Skin epidermis (tissue), 12 donors: ENCODE measurements around the gene ARHGAP8.
"Not testable (repeated sequence)": the region's sequence is repeated elsewhere in the genome, so short reads cannot be mapped to it uniquely, and the experiment has no call there.

ENCODE experiments used
- H3K27ac ChIP-seq, 21 experiments: fragments of 200-600 bp; sonication (generic) in 11 of 21; one replicate each; pipeline ENCODE4 v1.5.0; 2020; ENCODE audit warnings: mild to moderate bottlenecking in 3 of 21, inconsistent platforms in 2 of 21, moderate library complexity in 2 of 21
- H3K4me3 ChIP-seq, 7 experiments: fragments of 200-600 bp; sonication (generic) in 2 of 7; one replicate each; pipeline ENCODE4 v1.5.0; 2020; ENCODE audit warnings: inconsistent platforms in 2 of 7, mild to moderate bottlenecking in 2 of 7, moderate library complexity in 1 of 7

The ARHGAP8 gene

GRCh38 chr22:44793506-44794172, 41.3 kb downstream of the ARHGAP8 start:
- Histone ChIP-seq H3K4me3 (no peak overlapping the region), H3K27ac (no peak overlapping the region)

- Histone ChIP-seq H3K4me3 (no peak overlapping the region), H3K27ac (no peak overlapping the region)
Observed at GRCh38 chr22:44795701-44796630, 43.6 kb downstream of the ARHGAP8 start.

GRCh38 chr22:44797181-44797725, 44.9 kb downstream of the ARHGAP8 start:
- H3K27ac ChIP-seq = no peak overlapping the region
- no peak overlapping the region for H3K4me3 ChIP-seq

- H3K4me3 ChIP-seq = no peak overlapping the region
- H3K27ac ChIP-seq = no peak overlapping the region
Observed at GRCh38 chr22:44799077-44799945, 46.9 kb downstream of the ARHGAP8 start.

- H3K27ac ChIP-seq, H3K4me3 ChIP-seq: not testable (repeated sequence)
Observed at GRCh38 chr22:44799946-44800634, 47.7 kb downstream of the ARHGAP8 start.

GRCh38 chr22:44801476-44801875, 49.1 kb downstream of the ARHGAP8 start:
- Histone ChIP-seq H3K4me3 (no peak overlapping the region), H3K27ac (no peak overlapping the region)

- H3K27ac ChIP-seq = no peak overlapping the region
Observed at GRCh38 chr22:44802071-44802700, 49.8 kb downstream of the ARHGAP8 start.

GRCh38 chr22:44802956-44803355, 50.6 kb downstream of the ARHGAP8 start:
- H3K4me3 ChIP-seq = no peak overlapping the region

More at GRCh38 chr22:44802071-44802700, 49.8 kb downstream of the ARHGAP8 start:
- no peak overlapping the region for H3K4me3 ChIP-seq

GRCh38 chr22:44804327-44804726, 52.0 kb downstream of the ARHGAP8 start:
- H3K27ac ChIP-seq = no peak overlapping the region

More at GRCh38 chr22:44802956-44803355, 50.6 kb downstream of the ARHGAP8 start:
- no peak overlapping the region for H3K27ac ChIP-seq

GRCh38 chr22:44805711-44806110, 53.3 kb downstream of the ARHGAP8 start:
- H3K4me3 ChIP-seq = no peak overlapping the region
- H3K27ac ChIP-seq = no peak overlapping the region

More at GRCh38 chr22:44804327-44804726, 52.0 kb downstream of the ARHGAP8 start:
- H3K4me3 ChIP-seq = no peak overlapping the region

GRCh38 chr22:44807232-44807631, 54.9 kb downstream of the ARHGAP8 start:
- Histone ChIP-seq H3K4me3 (no peak overlapping the region), H3K27ac (no peak overlapping the region)

GRCh38 chr22:44807915-44808690, 55.7 kb downstream of the ARHGAP8 start:
- no peak overlapping the region for H3K4me3 ChIP-seq
- no peak overlapping the region for H3K27ac ChIP-seq

GRCh38 chr22:44809456-44809855, 57.1 kb downstream of the ARHGAP8 start:
- no peak overlapping the region for H3K4me3 ChIP-seq
- H3K27ac ChIP-seq = no peak overlapping the region

GRCh38 chr22:44811141-44811540, 58.8 kb downstream of the ARHGAP8 start:
- no peak overlapping the region for H3K4me3 ChIP-seq
- H3K27ac ChIP-seq = no peak overlapping the region

GRCh38 chr22:44813416-44813815, 61.0 kb downstream of the ARHGAP8 start:
- Histone ChIP-seq H3K4me3 (no peak overlapping the region), H3K27ac (no peak overlapping the region)

- no peak overlapping the region for H3K27ac ChIP-seq
- H3K4me3 ChIP-seq = no peak overlapping the region
Observed at GRCh38 chr22:44814266-44815098, 62.1 kb downstream of the ARHGAP8 start.
